Stomach (tissue), 9 donors: ENCODE measurements around the gene DCDC2C. TPM values are rescaled to one million over a fixed set of nuclear protein-coding genes. Genes with fewer than 3 reads are reported as not detected.

Source experiments
- DNase-seq, 2 donors: peaks; one replicate each; pipeline versions ENCODE4 v3.0.0 to v3.0.0-alpha.2; 2013 to 2019
- H3K27ac ChIP-seq, 5 donors: fragments of 200-600 bp in 4 of 5; sonication (generic) in 4 of 5; one replicate each; pipeline ENCODE4 v1.5.1; 2013 to 2019; ENCODE audit warnings: mild to moderate bottlenecking in 1 of 5, moderate library complexity in 1 of 5
- H3K27me3 ChIP-seq, 3 donors: fragments of 200-600 bp; sonication (generic); one replicate each; pipeline ENCODE4 v1.5.1; 2017 to 2019; ENCODE audit warnings: mixed run types in 1 of 3
- H3K36me3 ChIP-seq, 4 donors: fragments of 200-600 bp; sonication (generic); 1 replicate in 3 of 4; 2 replicates in 1 of 4; pipeline ENCODE4 v1.5.1; 2016 to 2019
- H3K4me1 ChIP-seq, 4 donors: fragments of 200-600 bp; sonication (generic); one replicate each; pipeline ENCODE4 v1.5.1; 2016 to 2019
- H3K4me3 ChIP-seq, 4 donors: fragments of 200-600 bp; sonication (generic) in 3 of 4; one replicate each; pipeline ENCODE4 v1.5.1; 2016 to 2019; ENCODE audit warnings: mild to moderate bottlenecking in 1 of 4
- H3K9me3 ChIP-seq, 4 donors: fragments of 200-600 bp; sonication (generic); one replicate each; pipeline ENCODE4 v1.5.1; 2016 to 2019
- CTCF ChIP-seq, 7 experiments: fragments of 450-650 bp in 4 of 7; fragments of 200-600 bp in 3 of 7; sonication (generic) in 3 of 7; IDR thresholded peaks; one replicate each; pipeline ENCODE4 v1.5.1; 2016 to 2019; ENCODE audit warnings: antibody characterized with exemption in 7 of 7, control low read depth in 2 of 7, mild to moderate bottlenecking in 1 of 7
- EP300 ChIP-seq: sonication (generic); formaldehyde crosslinking; IDR thresholded peaks from one replicate; pipeline ENCODE4 v1.6.1; 2017; ENCODE audit warnings: antibody characterized with exemption
- POLR2A ChIP-seq, 4 donors: fragments of 450-650 bp; IDR thresholded peaks; one replicate each; pipeline ENCODE4 v1.6.1; 2016; ENCODE audit warnings: antibody characterized with exemption in 4 of 4, control low read depth in 2 of 4, mild to moderate bottlenecking in 1 of 4, moderate library complexity in 1 of 4
- POLR2AphosphoS5 ChIP-seq, 3 donors: sonication (generic); formaldehyde crosslinking; IDR thresholded peaks; one replicate each; pipeline ENCODE4 v1.6.1; 2016; ENCODE audit warnings: antibody characterized with exemption in 3 of 3
- WGBS, 5 donors: extraction: QIAGEN DNeasy Blood & Tissue Kit in 3 of 5; methylation state at CpG; one replicate each; pipeline versions ENCODE4 v1.1.5 to v1.1.7; 2013 to 2018; 5-methylcytosine and 5-hydroxymethylcytosine counted together
- intact Hi-C: fragments of 100-400 bp; cut with DNase I; formaldehyde crosslinking; loops from one replicate; pipeline ENCODE4 v1.15.1; 2023; ENCODE audit warnings: low total_unique reads
- polyA plus RNA-seq, 3 donors: library from polyadenylated mRNA; stranded (reverse); fragments of 200-250 nt; gene quantifications; one replicate each; pipeline ENCODE4 v1.2.3, GENCODE V29; 2013
- total RNA-seq, 5 donors: library from RNA; depleted of rRNA; stranded (reverse); fragments of >200 nt; gene quantifications; one replicate each; pipeline versions ENCODE4 v1.1.0 to v1.2.3, GENCODE V29; 2014 to 2016
- donor health status: healthy with polysubstance abuse.
- donor health status: Bipolar disorder and iron deficiency.
- donor health status: healthy.

The DCDC2C gene
- total and polyA plus RNA-seq, 8 donors, result not detected

DNA sequence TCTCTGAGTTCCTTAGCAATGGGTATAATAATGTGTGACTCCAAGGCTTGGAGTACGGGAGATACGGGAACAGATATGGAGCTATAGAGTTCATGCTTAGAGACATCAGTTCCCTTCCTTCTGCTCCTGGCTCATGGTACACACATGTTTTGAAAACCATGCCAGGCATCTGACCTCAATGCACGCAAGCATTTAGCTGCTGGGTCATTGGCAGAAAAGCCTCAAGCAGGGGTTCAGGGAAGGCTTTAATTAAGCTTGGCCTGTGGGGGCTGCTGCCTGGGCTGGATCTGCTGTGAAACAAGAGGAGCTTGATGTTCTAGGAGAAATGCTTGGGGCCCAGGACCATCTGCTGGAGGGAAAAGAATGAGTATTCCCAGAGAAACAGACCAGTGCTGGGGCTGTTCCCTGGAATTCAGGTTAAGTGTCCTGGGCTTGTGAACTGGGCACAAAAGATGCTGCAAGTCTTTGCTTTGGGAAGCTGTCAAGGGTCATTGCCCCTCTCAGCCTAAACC is 42.2 kb upstream of the DCDC2C start:
- no peaks in the 10 kb centered on the region for H3K9me3 ChIP-seq
- H3K4me1 ChIP-seq, result no peaks in the 10 kb centered on the region
- no peak overlapping the region for H3K4me3 ChIP-seq
- H3K27ac ChIP-seq, result no peak overlapping the region
- H3K27me3 ChIP-seq, result peaks cover 0 to 6% (median 3%) of the 10 kb centered on the region in 3 donors
- intact Hi-C loops, result no loop called here
- no peak for DNase-seq
- 89 to 98% (median 96%) methylated on average over 3 of the region's 3 CpGs for WGBS, 5 donors
- TF ChIP-seq POLR2A (IDR thresholded peaks at IDR 0.05) (no peak), CTCF (IDR thresholded peaks at IDR 0.05) (no peak), POLR2AphosphoS5 (IDR thresholded peaks at IDR 0.05) (no peak), EP300 (no peak)
- no peaks in the 10 kb centered on the region for H3K36me3 ChIP-seq

DNA sequence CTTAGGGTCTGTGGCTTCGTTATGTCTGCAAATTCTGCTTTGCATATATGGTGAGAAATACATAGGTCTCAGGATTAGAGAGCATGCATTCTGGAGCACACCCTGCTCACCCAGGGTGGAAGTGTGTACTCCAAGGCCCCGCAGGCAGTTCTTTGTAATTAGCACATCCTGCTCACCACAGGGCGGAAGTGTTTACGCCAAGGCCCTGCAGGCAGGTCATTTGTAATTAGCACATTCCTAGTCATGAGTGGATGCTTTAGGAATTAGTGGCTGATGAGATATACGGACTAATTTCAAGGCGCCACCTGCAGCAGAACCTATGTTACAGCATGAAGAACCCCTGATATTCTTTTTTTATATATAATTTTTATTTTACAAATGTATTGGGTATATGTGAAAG is 41.1 kb upstream of the DCDC2C start:
- H3K36me3 ChIP-seq, result no peaks in the 10 kb centered on the region
- no peak for TF ChIP-seq EP300
- no peak for TF ChIP-seq POLR2AphosphoS5 (IDR thresholded peaks at IDR 0.05)
- no peak for TF ChIP-seq POLR2A (IDR thresholded peaks at IDR 0.05)
- TF ChIP-seq CTCF (IDR thresholded peaks at IDR 0.05), result no peak
- no peaks in the 10 kb centered on the region for H3K4me1 ChIP-seq
- no peak for DNase-seq
- H3K9me3 ChIP-seq, result no peaks in the 10 kb centered on the region
- intact Hi-C loops, result no loop called here
- WGBS, 5 donors, result 75 to 92% (median 82%) methylated on average over 6 of the region's 6 CpGs
- no peak overlapping the region for H3K4me3 ChIP-seq
- no peak overlapping the region for H3K27ac ChIP-seq
- H3K27me3 ChIP-seq, result peaks cover 0 to 11% (median 7%) of the 10 kb centered on the region in 3 donors

GRCh38 chr2:3664118-3664517 is 39.3 kb upstream of the DCDC2C start:
- TF ChIP-seq POLR2AphosphoS5 (IDR thresholded peaks at IDR 0.05), result no peak
- no peak for TF ChIP-seq POLR2A (IDR thresholded peaks at IDR 0.05)
- no peak for TF ChIP-seq EP300
- TF ChIP-seq CTCF (IDR thresholded peaks at IDR 0.05), result no peak
- Histone ChIP-seq H3K4me1 (no peaks in the 10 kb centered on the region), H3K27me3 (peaks cover 0 to 17% (median 7%) of the 10 kb centered on the region in 3 donors), H3K4me3 (no peak overlapping the region), H3K9me3 (no peaks in the 10 kb centered on the region), H3K27ac (no peak overlapping the region), H3K36me3 (no peaks in the 10 kb centered on the region)
- intact Hi-C loops, result no loop called here
- whole genome bisulfite sequencing, 5 donors, result 21 to 52% (median 41%) methylated on average over 3 of the region's 3 CpGs
- DNase-seq, result no peak

- intact Hi-C loops, result no loop called here
- H3K36me3 ChIP-seq, result no peaks in the 10 kb centered on the region
- 64 to 76% (median 69%) methylated on average over 8 of the region's 8 CpGs for WGBS, 5 donors
- no peak for DNase-seq
- H3K27ac ChIP-seq, result no peak overlapping the region
- no peak overlapping the region for H3K4me3 ChIP-seq
- peaks cover 0 to 24% (median 7%) of the 10 kb centered on the region in 3 donors for H3K27me3 ChIP-seq
- TF ChIP-seq POLR2AphosphoS5 (IDR thresholded peaks at IDR 0.05), result no peak
- no peak for TF ChIP-seq POLR2A (IDR thresholded peaks at IDR 0.05)
- no peak for TF ChIP-seq EP300
- H3K9me3 ChIP-seq, result no peaks in the 10 kb centered on the region
- no peaks in the 10 kb centered on the region for H3K4me1 ChIP-seq
Observed at GRCh38 chr2:3664925-3665324, 38.5 kb upstream of the DCDC2C start.

GRCh38 chr2:3665886-3666612 is 37.3 kb upstream of the DCDC2C start:
- TF ChIP-seq POLR2A (IDR thresholded peaks at IDR 0.05), result no peak
- TF ChIP-seq POLR2AphosphoS5 (IDR thresholded peaks at IDR 0.05), result no peak
- TF ChIP-seq EP300, result no peak
- TF ChIP-seq CTCF (IDR thresholded peaks at IDR 0.05), result no peak
- H3K36me3 ChIP-seq, result no peaks in the 10 kb centered on the region
- 44 to 74% (median 60%) methylated on average over 15 to 16 of the region's 16 CpGs for WGBS, 5 donors
- no peaks in the 10 kb centered on the region for H3K9me3 ChIP-seq
- no peak overlapping the region for H3K27ac ChIP-seq
- intact Hi-C loops, result no loop called here
- DNase-seq, result no peak
- no peaks in the 10 kb centered on the region for H3K4me1 ChIP-seq
- no peak overlapping the region for H3K4me3 ChIP-seq
- peaks cover 0 to 28% (median 7%) of the 10 kb centered on the region in 3 donors for H3K27me3 ChIP-seq
